SIG-M5 treated with dmso at 0.1 percent for 504 hours (cell line): ENCODE data around the gene ING5.

Experiments used
- DNase-seq: peaks from one replicate; lab custom pipeline; 2025; ENCODE audit not compliant: unreplicated experiment; lab: John Stamatoyannopoulos, UW

ING5 gene

DNA sequence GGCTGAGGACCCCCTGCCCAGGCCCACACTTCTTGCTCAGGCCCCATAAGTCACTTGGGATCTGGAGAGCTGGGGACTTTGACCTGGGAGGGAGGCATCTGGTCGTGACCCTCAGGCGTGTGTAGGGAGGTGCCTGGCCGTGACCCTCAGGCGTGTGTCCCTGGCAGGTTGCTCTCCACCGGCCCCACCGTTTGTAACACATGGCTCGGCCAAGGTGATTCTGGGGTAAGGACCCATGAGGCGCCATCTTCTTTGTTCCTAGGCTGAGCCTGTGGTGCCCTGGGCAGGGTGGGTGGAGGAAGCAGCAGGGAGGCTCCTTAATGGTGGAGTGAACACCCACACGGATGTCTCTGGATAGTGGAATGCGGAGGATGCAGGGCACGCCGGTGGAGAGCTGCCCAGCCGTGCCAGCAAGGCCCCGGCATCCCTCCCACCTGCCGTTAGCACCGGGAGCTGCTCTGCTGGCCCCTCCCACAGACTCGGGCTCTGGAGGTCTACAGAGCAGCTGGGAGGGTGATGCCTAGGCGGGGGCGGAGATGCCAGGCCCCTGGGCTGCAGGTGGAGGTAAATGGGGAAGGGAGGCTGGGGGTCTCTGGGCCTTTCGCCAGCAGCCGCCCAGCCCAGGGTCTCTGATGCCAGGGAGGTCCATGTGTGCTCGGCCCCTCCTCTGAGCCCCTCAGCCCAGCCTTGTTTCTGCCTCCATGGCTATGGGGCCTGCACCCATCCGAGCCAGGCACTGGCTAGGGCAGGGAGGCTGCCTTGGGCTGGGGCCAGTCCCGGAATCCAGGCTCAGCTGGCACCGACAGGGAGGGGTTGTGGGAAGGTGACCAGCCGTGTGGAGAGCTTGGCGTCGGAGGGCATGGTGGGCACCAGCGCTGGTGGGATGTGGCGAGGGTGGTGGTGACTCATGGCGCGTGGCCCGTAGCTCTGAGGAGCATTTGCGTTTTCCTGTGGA lies 73.7 kb downstream of the ING5 start:
- DNase-seq, result no peak

DNA sequence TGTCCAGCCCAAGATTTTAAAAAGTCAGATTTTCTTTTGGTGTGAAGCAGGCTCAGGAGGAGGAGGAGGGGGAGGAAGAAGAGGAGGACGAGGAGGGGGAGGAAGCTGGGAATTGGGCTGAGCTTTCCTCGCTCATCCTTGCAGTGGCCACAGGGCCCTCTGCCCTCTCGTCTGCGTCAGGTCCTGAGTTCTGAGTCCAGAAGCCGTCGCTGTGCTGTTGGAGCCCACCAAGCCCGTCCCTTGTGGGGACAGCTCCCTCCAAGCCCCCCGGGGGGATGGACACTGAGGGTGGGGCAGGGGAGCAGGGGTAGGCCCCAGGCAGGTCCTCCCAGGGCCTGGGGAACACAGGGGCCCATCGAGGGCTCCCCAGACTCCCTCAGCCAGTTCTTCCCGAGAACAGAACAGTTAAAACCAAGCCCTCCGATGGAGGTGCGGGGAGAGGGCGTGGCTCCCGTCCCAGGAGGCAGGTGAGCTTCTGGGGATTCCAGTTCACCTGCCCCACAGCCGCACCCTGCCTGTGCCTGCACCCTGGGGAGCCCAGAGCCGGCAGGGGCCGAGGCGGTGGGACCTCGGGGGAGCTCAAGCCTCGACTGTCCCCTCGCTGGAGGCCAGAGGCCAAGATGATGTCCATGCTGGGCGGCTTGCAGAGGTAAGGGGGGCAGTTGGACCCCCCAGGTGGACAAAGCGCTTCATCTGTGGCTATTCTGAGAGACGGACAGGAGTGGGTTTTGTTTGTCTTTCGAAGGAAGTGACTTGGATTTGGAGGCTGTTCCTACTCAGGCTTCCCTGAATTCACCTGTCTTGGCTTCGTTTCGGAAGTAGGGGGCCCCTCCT lies 74.7 kb downstream of the ING5 start, which contains the start of gene GAL3ST2:
Gene GAL3ST2 (plus strand): TSS at position 487 of the 834 bp plus-strand sequence. CDS start 134 bp downstream, at position 621.
- no peak for DNase-seq

DNA sequence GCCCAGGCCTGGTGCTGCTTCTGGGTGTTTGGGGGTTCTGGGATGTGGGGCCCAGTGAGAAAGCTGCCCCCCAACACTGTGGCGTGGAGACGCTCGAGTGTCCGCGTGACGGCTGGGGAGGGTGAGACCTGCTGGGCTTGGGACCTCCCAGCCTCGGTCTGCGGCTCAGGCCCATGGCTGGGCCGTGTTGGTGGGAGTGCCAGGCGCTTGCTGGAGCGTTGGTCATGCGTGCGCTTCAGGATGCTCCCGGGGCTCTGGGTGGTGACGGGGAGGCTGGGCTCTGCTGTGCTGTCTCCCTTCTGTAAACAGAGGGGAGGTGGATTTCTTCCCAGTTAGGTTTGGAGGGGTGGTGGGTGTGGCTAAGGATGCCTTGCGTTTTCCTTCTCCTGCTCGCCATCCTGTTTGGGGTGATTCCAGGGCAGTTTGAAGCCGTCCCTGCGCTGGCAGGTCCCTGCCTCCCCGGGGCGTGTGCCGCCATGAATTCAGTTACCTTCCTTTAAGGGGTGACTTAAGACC lies 75.4 kb downstream of the ING5 start:
- no peak for DNase-seq

DNA sequence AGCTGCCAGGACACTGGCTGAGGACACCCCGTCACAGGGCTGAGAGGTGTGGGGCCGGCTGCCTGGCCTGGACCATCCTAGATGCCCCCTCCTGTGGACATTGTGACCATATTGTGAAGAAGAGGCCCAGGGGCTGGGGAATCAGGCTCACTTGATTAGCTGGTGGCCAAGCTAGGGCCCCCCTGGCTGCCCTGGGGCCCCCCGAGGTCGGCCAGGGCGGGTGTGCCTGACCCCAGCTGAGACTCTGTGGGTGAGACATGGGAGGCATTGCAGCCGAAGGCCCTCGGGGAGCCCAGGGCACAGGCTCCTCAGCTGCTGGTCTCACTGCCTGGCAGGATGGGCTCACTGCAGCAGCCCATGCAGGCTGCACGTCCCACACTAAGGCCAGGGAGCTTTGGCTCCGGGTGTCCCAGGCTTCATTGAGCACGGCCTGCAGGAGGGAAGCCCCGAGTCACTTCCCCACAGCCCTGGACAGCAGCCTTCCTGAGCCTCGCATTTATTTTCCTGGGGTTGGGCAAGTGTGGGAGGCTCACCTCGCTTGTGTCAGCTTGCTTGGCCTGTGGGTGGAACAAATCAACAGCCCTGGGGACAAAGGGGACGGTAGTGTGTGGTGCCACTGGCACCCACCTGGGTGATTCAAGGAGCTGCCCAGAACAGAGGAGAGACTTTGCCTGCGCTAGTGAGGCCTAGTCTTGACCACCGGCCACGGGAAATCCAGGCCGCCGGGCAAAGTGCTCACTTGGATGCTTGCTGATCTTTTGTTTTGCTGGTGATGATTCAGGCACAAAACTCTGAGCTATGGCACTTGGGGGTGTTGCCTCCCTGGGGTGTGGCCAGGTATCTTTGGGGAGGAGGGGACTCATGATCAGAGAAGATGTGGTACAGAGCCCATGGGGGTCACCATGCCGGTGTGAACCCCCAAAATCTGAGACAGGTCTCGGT lies 76.1 kb downstream of the ING5 start:
- no peak for DNase-seq
